HG02798 (cell line): ENCODE measurements around the gene CSAG1.
"Not testable (repeated sequence)": the region's sequence is repeated elsewhere in the genome, so short reads cannot be mapped to it uniquely, and the experiment has no call there.

Source experiments
- ATAC-seq: cut with Tn5 transposase; IDR thresholded peaks from one replicate; pipeline ENCODE4 v1.9.1; 2021; ENCODE audit warnings: mild to moderate bottlenecking; ENCODE audit not compliant: unreplicated experiment, poor library complexity

CSAG1 gene

GRCh38 chrX:152706500-152706899 lies 27.0 kb downstream of the CSAG1 start:
- ATAC-seq = not testable (repeated sequence)

GRCh38 chrX:152700390-152700789 lies 33.1 kb downstream of the CSAG1 start:
- ATAC-seq = not testable (repeated sequence)

- not testable (repeated sequence) for ATAC-seq
Measured at GRCh38 chrX:152697952-152698931, 35.3 kb downstream of the CSAG1 start, which contains the start of gene MAGEA3. TSS of gene MAGEA3 (plus strand) at chrX:152698794. CDS start at chrX:152700833, 2,039 bp downstream.

- peak; percentile 84 for ATAC-seq
Measured at GRCh38 chrX:152681012-152681411, 52.5 kb downstream of the CSAG1 start.
